Adrenal gland (tissue), 12 donors: ENCODE data around the gene ACBD4. TPM values are rescaled to one million over a fixed set of nuclear protein-coding genes. Genes with fewer than 3 reads are reported as not detected.

ENCODE experiments used
- DNase-seq, 7 donors: peaks; one replicate each; pipeline ENCODE4 v3.0.0-alpha.2; 2019 to 2020
- H3K27ac ChIP-seq, 5 donors: fragments of 200-600 bp; sonication (generic) in 4 of 5; 1 replicate in 3 of 5; 2 replicates in 2 of 5; pipeline versions ENCODE4 v1.5.1 to v1.8.0; 2016 to 2020; ENCODE audit warnings: mild to moderate bottlenecking in 1 of 5
- H3K27me3 ChIP-seq: fragments of 200-600 bp; 2 replicates; pipeline ENCODE4 v1.8.0; 2021
- H3K36me3 ChIP-seq, 2 donors: fragments of 200-600 bp; replicated peaks in 1 of 2; 1 replicate in 1 of 2; 2 replicates in 1 of 2; pipeline versions ENCODE4 v1.5.1 to v1.8.0; 2018 to 2022
- H3K4me1 ChIP-seq, 2 donors: fragments of 200-600 bp; replicated peaks in 1 of 2; 1 replicate in 1 of 2; 2 replicates in 1 of 2; pipeline versions ENCODE4 v1.5.1 to v1.8.0; 2018 to 2021
- H3K4me3 ChIP-seq, 4 donors: fragments of 200-600 bp; sonication (generic) in 3 of 4; one replicate each; pipeline ENCODE4 v1.5.1; 2016 to 2018
- H3K9me3 ChIP-seq, 3 donors: fragments of 200-600 bp; sonication (generic) in 1 of 3; replicated peaks in 1 of 3; 1 replicate in 2 of 3; 2 replicates in 1 of 3; pipeline versions ENCODE4 v1.5.1 to v1.8.0; 2016 to 2021
- POLR2A ChIP-seq, 2 donors: fragments of 450-650 bp; IDR thresholded peaks; one replicate each; pipeline ENCODE4 v1.6.1; 2017; ENCODE audit warnings: antibody characterized with exemption in 2 of 2, mild to moderate bottlenecking in 2 of 2, moderate library complexity in 1 of 2
- WGBS, 4 donors: extraction: QIAGEN DNeasy Blood & Tissue Kit in 2 of 4; methylation state at CpG; one replicate each; pipeline versions ENCODE4 v1.1.5 to v1.1.7; 2013 to 2017; 5-methylcytosine and 5-hydroxymethylcytosine counted together
- intact Hi-C, 2 donors: fragments of 100-400 bp; cut with DNase I; formaldehyde crosslinking; loops; one replicate each; pipeline versions ENCODE4 v1.14.1 to v1.15.0; 2022 to 2023
- polyA plus RNA-seq, 3 donors: library from polyadenylated mRNA; stranded (reverse); fragments of 200-250 nt in 2 of 3; fragments of 350-450 nt in 1 of 3; fragmentation: Illumina TruSeq in 1 of 3; extraction: RNeasy Lipid Tissue Mini Kit (QIAGEN cat#74804) in 1 of 3; gene quantifications; one replicate each; pipeline ENCODE4 v1.2.3, GENCODE V29; 2013 to 2014
- total RNA-seq, 9 donors: library from RNA; depleted of rRNA in 4 of 9; stranded (reverse); fragments of >200 nt in 4 of 9; fragments of 120-200 nt in 1 of 9; fragmentation: NEBNext Ultra II Directional in 1 of 9; extraction: Animal tissue kit (Norgen Biotek cat#: 25700) in 1 of 9; gene quantifications; one replicate each; pipeline versions ENCODE4 v1.1.0 to v1.2.4, GENCODE V29; 2013 to 2023
- TF ChIP-seq, protein P1 (sequence below), 6 experiments: fragments of 450-650 bp in 4 of 6; fragments of 200-600 bp in 2 of 6; sonication (generic) in 1 of 6; IDR thresholded peaks; 1 replicate in 5 of 6; 2 replicates in 1 of 6; pipeline versions ENCODE4 v1.5.1 to v1.8.0; 2016 to 2021; ENCODE audit warnings: antibody characterized with exemption in 6 of 6, mild to moderate bottlenecking in 2 of 6, moderate library complexity in 1 of 6
- donor health status: healthy with polysubstance abuse.
- donor health status: Bipolar disorder and iron deficiency.
- donor health status: DM: yes; HTN: yes; CAD: no.
- donor health status: DM: no; HTN: no; CAD: no.
- donor health status: DM: no; HTN: no; CAD: no.
- donor health status: DM: yes; HTN: yes; CAD: no.

ACBD4 gene
- total and polyA plus RNA-seq, 12 donors: 6.6 to 71.3 (median 23.6) TPM

DNA sequence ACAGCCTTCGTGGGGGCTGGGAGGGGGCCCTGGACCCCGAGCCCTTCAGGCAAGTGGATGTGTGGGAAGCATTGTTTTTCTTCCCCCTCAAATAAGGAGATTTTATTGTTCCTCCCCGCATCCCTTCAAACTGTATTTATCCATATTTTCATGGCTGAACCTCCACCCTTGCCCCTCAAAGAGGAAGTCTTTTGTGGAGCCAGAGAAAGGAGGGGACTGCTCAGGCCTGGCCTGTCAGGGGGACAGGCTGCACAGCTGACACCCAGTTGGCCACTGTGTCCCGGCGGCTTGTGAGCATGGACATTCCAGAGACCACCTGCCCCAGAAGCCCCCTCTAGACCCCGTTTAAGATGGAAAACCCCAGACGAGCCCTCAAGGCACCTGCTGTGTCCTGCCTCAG is 42.1 kb downstream of the ACBD4 start:
- Histone ChIP-seq H3K4me1 (peaks cover 13 to 22% of the 10 kb centered on the region in 2 donors), H3K4me3 (no peak overlapping the region), H3K9me3 (no peaks in the 10 kb centered on the region), H3K36me3 (no peaks in the 10 kb centered on the region), H3K27ac (no peak overlapping the region), H3K27me3 (no peaks in the 10 kb centered on the region)
- intact Hi-C loops: no loop called here
- WGBS, 4 donors: 69 to 90% (median 83%) methylated on average over 2 to 7 of the region's 7 CpGs
- TF ChIP-seq, protein P1, sequence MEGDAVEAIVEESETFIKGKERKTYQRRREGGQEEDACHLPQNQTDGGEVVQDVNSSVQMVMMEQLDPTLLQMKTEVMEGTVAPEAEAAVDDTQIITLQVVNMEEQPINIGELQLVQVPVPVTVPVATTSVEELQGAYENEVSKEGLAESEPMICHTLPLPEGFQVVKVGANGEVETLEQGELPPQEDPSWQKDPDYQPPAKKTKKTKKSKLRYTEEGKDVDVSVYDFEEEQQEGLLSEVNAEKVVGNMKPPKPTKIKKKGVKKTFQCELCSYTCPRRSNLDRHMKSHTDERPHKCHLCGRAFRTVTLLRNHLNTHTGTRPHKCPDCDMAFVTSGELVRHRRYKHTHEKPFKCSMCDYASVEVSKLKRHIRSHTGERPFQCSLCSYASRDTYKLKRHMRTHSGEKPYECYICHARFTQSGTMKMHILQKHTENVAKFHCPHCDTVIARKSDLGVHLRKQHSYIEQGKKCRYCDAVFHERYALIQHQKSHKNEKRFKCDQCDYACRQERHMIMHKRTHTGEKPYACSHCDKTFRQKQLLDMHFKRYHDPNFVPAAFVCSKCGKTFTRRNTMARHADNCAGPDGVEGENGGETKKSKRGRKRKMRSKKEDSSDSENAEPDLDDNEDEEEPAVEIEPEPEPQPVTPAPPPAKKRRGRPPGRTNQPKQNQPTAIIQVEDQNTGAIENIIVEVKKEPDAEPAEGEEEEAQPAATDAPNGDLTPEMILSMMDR (IDR thresholded peaks at IDR 0.05): no peak
- no peak for TF ChIP-seq POLR2A (IDR thresholded peaks at IDR 0.05)
- no peak for DNase-seq

DNA sequence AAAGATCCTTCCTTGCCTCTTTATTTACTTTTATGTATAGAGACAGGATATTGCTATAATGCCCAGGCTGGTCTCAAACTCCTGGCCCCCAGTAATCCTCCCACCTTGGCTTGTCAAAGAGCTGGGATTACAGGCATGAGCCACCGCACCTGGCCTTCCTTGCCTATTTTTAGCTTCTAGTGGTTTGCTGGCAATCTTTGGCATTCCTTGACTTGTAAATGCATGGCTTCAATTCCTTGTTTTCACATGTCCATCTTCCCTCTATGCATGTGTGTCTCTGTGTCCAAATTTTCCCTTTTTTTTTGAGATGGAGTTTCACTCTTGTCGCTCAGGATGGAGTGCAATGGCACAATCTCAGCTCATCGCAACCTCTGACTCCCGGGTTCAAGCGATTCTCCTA is 48.7 kb downstream of the ACBD4 start:
- H3K4me1 ChIP-seq: no peaks in the 10 kb centered on the region
- no peaks in the 10 kb centered on the region for H3K27me3 ChIP-seq
- H3K27ac ChIP-seq: no peak overlapping the region
- no peak for TF ChIP-seq POLR2A (IDR thresholded peaks at IDR 0.05)
- TF ChIP-seq, protein P1 (IDR thresholded peaks at IDR 0.05): no peak
- H3K36me3 ChIP-seq: no peaks in the 10 kb centered on the region
- H3K4me3 ChIP-seq: no peak overlapping the region
- no peak for DNase-seq
- intact Hi-C loops: no loop called here
- WGBS, 4 donors: 88 to 93% (median 91%) methylated on average over 5 of the region's 5 CpGs
- no peaks in the 10 kb centered on the region for H3K9me3 ChIP-seq

DNA sequence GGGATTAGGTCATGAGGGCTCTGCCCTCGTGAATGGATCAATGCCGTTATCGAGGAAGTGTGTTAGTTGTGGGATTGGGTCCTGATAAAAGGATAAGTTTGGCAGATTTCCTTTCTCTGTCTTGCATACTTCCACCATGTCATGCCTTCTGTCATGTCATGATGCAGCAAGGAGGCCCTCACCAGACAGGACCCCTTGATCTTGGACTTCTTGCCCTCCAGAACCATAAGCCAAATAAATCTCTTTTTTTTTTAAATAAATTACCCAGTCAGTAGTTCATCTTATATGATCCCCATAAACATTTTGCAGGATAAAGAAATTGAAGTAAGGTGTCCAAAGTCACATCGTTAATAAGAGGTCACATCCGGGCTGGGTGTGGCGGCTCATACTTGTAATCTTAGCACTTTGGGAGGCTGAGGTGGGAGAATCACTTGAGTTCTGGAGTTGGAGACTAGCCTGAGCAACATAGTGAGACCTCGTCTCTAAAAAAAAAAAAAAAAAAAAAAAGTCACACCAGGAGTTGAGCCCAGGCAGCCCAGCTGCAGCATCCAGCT is 51.4 kb downstream of the ACBD4 start:
- Histone ChIP-seq H3K27me3 (no peaks in the 10 kb centered on the region), H3K27ac (no peak overlapping the region), H3K36me3 (no peaks in the 10 kb centered on the region), H3K4me1 (no peaks in the 10 kb centered on the region), H3K4me3 (no peak overlapping the region), H3K9me3 (no peaks in the 10 kb centered on the region)
- 71 to 83% (median 73%) methylated on average over 6 to 7 of the region's 7 CpGs for WGBS, 4 donors
- no peak for DNase-seq
- TF ChIP-seq, protein P1 (IDR thresholded peaks at IDR 0.05): no peak
- TF ChIP-seq POLR2A (IDR thresholded peaks at IDR 0.05): no peak
- intact Hi-C loops: no loop called here

- intact Hi-C loops: no loop called here
- Histone ChIP-seq H3K9me3 (no peaks in the 10 kb centered on the region), H3K4me3 (no peak overlapping the region), H3K36me3 (no peaks in the 10 kb centered on the region), H3K4me1 (no peaks in the 10 kb centered on the region), H3K27me3 (no peaks in the 10 kb centered on the region), H3K27ac (no peak overlapping the region)
- 66 to 74% (median 68%) methylated on average over 2 of the region's 2 CpGs for WGBS, 4 donors
- TF ChIP-seq, protein P1 (IDR thresholded peaks at IDR 0.05): no peak
- no peak for TF ChIP-seq POLR2A (IDR thresholded peaks at IDR 0.05)
- no peak for DNase-seq
Observed at GRCh38 chr17:45189009-45189408, 53.5 kb downstream of the ACBD4 start.
